NCI-H1694 (cell line): Measurements from ENCODE around the gene ENTPD2.

ENCODE experiments used
- DNase-seq: peaks from one replicate; lab custom pipeline; 2025; lab: John Stamatoyannopoulos, UW

The ENTPD2 gene

DNA sequence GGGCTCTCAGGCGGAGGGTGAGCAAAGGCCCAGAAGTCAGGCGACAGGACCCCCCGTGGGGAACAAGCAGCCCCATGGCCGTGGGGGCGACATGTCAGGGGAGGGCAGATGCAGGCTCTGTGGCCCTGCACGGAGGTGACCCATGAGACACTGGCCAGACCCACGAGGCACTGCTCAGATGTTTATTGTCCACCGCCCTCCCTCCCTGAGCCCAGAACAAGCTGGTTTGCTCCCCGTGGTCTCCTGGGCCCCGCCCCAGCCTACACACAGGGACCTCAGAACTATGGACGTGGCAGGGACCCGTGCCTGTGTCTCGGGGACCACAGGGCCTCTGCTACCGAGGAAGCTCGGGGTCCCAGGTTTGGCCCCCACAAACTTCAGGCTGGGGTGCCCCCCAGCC is 23.9 kb downstream of the ENTPD2 start:
- no peak for DNase-seq

- no peak for DNase-seq
Measured at GRCh38 chr9:137029058-137029936, 24.6 kb downstream of the ENTPD2 start.

- no peak for DNase-seq
Measured at GRCh38 chr9:137028263-137029057, 25.4 kb downstream of the ENTPD2 start.

DNA sequence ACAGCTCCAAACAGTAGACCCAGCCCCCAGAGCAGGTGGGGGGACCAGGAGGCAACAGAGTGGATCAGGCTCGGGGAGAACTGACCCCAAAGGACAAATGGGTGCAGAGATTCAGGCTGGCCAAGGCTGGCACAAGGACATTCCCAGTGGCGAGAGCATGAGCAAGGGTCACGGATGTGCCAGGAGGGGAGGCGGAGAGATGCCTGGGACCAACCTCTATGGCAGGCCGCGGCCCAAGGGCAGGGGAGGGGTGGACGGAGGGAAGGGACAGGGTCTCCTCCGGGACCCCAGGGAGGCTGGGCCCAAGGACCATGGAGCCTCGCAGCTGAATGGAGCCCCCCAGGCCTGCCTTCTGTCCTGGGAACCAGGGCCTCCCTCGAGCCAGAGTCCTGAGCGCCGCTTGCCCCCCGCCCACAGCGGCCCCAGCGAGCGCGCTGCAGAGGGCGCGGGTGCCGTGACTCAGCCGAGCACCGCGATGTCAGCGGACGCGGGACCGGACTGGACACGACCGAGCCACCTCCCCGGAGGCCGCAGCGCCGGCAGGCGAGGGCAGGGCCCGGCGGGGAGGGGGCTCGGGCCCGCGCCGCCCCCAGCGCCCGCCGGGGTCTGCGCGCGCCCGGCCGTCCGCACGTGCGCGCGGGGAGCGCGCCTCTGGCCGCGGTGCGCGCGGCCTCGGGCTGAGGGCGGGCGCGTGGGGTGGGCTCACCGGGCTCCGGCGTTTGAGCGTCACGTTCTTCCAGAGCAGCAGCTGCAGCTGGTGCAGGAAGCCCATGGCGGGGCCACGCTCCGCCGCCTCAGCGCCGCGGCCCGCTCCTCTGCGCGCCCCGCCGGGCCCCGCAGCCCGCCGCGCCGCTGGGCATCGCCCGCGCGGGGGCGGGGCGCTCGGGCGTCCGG is 26.2 kb downstream of the ENTPD2 start, which contains the start of gene ABCA2:
Gene ABCA2, minus strand, starts transcription at position 869 of the 894 bp plus-strand sequence. Its CDS starts 97 bp downstream, at position 772.
- no peak for DNase-seq

- no peak for DNase-seq
Measured at GRCh38 chr9:137026828-137027227, 27.0 kb downstream of the ENTPD2 start.

DNA sequence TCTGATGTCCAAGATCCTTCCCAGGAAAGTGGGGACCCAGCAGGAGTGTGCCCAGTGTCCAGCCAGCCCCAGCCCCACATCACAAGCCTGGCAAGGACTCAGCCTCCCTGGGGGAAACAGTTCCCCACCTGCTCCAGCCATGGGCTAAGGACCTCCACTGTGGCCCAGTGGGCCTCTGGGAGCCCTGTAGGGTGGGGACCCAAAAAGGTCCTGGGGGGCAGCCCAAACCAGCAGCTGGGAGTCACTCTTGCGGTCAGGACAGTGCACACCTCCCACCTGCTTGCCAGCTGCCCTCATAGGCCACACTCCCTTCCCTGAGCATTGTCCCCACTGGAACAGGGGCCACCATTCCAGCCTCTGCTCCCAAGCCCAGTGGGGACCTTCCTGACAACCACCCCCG is 27.5 kb downstream of the ENTPD2 start:
- no peak for DNase-seq

GRCh38 chr9:137025517-137025966 is 28.3 kb downstream of the ENTPD2 start:
- peak; percentile 41 for DNase-seq

DNA sequence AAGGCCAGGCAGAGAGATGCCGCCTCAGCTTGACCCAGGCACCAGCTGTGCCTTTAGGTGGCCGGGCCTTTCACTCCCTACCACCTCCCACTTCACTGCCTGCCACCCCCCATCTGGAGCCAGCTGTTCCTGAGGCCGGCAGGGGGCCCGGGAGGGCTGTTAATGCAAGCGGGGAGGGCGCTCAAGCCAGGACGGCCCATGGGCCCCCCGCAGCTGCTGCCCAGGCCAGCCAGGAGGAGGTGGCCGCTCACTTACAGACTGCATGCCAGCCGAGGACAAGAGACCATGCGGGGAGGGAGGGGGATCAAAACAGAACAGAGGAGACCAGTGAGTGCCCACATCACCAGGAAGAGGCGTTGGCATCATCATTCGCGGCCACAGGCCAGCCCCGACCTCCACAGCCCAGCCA is 30.3 kb downstream of the ENTPD2 start:
- no peak for DNase-seq

DNA sequence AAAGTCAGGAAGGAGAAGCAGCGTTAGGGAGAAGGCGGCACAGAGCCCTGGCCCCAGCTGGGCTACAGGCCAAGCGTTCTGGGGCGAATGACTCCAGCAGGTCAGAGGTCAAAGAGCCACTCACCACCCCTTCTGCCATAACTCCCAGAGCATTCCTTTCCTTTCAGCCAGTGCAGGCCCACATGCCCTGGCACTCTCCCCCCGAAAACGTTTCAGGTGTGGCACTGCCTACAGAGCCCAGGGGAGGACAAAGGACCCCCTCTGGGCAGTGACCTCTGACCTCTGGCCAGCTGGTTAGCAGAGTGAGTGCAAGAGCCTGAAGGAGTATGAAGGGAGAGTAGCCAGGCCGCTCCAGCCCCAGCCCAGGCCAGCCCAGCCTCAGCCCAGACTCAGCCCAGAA is 30.7 kb downstream of the ENTPD2 start:
- no peak for DNase-seq

GRCh38 chr9:137022662-137023008 is 31.2 kb downstream of the ENTPD2 start:
- no peak for DNase-seq

GRCh38 chr9:137021979-137022661 is 31.7 kb downstream of the ENTPD2 start:
- DNase-seq = no peak

DNA sequence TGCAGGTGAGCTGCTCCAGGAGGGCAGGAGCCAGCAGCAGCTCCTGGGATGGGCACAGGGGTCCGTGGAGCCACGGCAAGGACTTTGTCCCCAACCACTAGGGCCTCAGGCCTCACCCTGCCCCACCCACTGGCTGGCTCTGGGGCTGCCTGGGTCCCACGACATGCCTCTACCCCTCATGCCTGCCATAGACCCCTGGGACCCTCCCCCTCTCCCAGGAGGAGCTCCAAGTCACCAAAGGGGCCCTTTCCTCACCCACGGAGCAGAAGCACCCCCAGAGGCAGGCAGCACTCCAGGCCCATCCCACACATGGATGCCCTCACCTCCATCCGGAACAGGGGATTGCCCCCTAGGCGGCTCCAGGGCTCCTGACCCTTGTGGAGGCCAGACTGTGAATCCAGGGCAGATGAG is 32.3 kb downstream of the ENTPD2 start:
- DNase-seq = no peak

DNA sequence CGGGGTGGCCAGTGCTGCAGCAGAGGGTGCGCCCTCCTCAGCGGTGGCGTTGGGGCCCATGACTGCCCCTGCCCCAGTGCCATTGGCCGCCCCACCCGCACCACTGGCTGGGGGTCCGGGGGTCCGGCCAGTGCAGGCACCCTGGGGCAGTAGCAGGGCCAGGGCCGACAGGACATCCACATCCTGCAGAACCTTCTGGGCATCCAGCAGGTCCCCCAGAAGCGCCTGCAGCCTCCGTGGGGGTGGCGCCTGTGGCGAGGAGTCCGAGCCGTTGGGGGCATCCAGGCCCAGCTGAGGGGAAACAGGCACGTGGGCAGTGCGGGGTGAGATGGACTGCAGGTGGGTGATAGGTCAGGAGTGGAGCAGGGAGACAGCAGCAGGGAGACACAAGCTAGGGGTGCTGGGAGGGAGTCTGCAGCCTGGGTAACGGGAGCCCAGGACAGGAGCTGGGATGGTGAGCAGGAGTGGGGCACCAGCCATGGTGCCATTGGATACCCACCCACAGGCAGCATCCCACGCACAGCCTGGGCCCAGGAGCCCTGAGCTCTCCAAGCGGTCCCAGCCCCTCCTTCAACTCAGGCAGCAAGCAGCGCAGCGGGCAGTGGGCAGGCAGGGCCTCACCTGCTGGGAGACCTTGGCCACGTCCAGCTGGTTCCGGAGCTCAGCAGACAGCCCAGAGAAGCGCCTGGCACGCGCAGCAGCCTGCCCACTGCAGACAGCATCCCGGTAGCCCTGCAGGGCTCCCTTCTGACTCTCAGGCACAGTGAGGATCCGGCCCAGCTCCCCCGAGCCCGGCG is 32.9 kb downstream of the ENTPD2 start:
- DNase-seq = no peak

DNA sequence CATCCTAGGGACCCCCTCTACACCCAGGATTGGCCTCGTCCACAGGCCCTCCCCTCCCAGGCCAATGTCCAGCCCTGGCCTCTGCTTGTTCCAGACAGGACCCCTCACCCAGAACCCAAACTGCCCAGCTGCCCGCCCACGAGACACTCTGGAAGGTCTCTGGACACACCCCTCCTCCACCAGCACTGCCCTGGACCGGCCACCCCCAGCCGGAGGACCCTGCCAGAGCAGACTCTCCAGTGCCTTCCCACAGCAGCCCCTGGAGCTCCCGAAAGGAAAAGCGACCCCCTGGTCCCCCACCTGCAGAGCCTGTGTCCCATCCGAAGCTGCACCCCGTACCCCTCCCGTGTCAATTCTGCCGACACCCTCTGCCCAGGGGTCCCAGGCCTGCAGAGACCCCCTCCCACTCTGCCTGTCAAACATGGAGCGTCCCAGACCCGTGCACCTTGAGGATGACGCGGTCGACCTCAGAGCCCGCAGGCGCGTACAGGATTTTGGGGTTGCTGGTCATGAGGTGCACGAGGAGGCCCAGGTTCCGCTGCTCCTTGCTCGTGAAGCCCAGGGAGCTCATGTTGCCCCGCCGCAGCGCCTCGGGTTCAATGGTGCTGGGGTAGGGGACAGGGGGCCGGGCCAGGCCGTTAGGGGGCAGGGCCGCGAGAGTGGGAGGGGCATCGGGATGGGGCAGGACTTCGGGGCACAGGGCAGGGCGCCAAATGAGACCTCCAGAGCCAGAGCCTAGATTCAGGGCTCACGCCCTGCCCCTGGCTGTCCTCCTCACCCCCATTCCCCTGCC is 33.8 kb downstream of the ENTPD2 start:
- no peak for DNase-seq

- no peak for DNase-seq
Measured at GRCh38 chr9:137018761-137019559, 34.9 kb downstream of the ENTPD2 start.

DNA sequence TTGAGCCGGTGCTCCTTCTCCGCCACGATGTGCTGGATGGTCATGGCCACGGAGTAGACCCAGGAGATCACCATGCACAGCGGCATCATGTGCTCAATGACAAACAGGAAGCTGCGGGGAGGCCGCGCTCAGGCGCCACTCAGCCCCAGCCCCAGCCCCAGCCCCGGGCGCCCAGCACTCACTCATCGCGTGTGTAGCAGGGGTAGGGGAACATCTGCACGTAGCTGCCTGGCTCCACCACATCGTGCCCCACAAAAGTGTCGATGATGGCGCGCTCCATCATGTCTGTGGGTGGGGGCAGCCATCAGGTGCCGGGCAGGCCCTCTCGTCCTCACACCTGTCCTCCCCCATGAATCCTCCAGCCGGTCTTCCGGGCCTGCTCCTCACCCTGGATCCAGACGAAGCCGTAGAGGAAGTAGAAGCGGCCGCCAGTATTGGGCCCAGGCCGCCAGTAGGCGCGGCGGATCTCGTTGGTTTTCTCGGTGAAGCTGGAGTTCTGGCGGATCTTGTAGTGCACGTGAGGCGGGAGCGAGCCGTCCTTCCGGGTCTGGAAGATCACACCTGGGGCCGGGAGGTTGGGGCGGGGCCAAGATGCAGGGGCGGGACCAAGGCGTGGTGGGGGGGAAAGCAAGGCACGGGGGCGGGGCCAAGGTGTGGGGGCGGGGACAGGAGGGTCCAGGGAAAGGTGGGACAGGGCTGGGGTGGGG is 35.9 kb downstream of the ENTPD2 start:
- no peak for DNase-seq

GRCh38 chr9:137017071-137017470 is 36.8 kb downstream of the ENTPD2 start:
- no peak for DNase-seq

- DNase-seq = no peak
Measured at GRCh38 chr9:137016436-137016835, 37.4 kb downstream of the ENTPD2 start.
